BJ (cell line): ENCODE results near the gene ACOXL. TPM values are rescaled to one million over a fixed set of nuclear protein-coding genes. Genes with fewer than 3 reads are reported as not detected.

Experiments used
- CTCF ChIA-PET: fragments of 350-600 bp; formaldehyde crosslinking; extraction: SDS; loops from one replicate; lab custom pipeline; 2021; ENCODE audit warnings: antibody characterized with exemption, inconsistent platforms; lab: Yijun Ruan, JAX
- POLR2A ChIA-PET: fragments of 300-600 bp; sonication (Branson Sonifier 250); formaldehyde crosslinking; extraction: SDS; loops from one replicate; lab custom pipeline; 2021; ENCODE audit warnings: antibody characterized with exemption; lab: Charles Lee
- DNase-seq: peaks from one replicate; pipeline ENCODE4 v3.0.0-alpha.2; 2011; ENCODE audit warnings: low read depth
- H3K27me3 ChIP-seq: 2 replicates; pipeline ENCODE4 v1.6.0; 2011; ENCODE audit warnings: low read length; ENCODE audit not compliant: control insufficient read depth, insufficient read depth
- H3K36me3 ChIP-seq: 2 replicates; pipeline ENCODE4 v1.5.1; 2011; ENCODE audit warnings: low read length; ENCODE audit not compliant: control insufficient read depth, insufficient read depth
- H3K4me3 ChIP-seq: 2 replicates; pipeline ENCODE4 v1.5.1; 2011; ENCODE audit warnings: low read depth, mild to moderate bottlenecking, control low read depth, low read length
- CTCF ChIP-seq: IDR thresholded peaks from 2 replicates; pipeline ENCODE4 v1.5.1; 2011; ENCODE audit warnings: low read depth, mild to moderate bottlenecking, control low read depth, inconsistent platforms, low read length, moderate library complexity; ENCODE audit not compliant: insufficient read depth
- polyA plus RNA-seq: library from polyadenylated mRNA; depleted of rRNA; stranded (reverse); fragments of >200 nt; gene quantifications from 2 replicates; pipeline ENCODE4 v1.2.3, GENCODE V29; 2011

The ACOXL gene
- polyA plus RNA-seq, 1 experiment, result not detected

- no peak for DNase-seq
- ChIA-PET POLR2A (no interaction called here), CTCF (no interaction called here)
- H3K4me3 ChIP-seq, result no peak overlapping the region
- TF ChIP-seq CTCF, result no peak
- H3K36me3 ChIP-seq, result no peaks in the 10 kb centered on the region
- peaks cover 4% of the 10 kb centered on the region; the same call in 1 of the 2 replicates for H3K27me3 ChIP-seq
Observed at GRCh38 chr2:110955045-110955444, 222.7 kb downstream of the ACOXL start.

- POLR2A ChIA-PET, result no interaction called here
- Histone ChIP-seq H3K36me3 (no peaks in the 10 kb centered on the region), H3K27me3 (peaks cover 4% of the 10 kb centered on the region; the same call in 1 of the 2 replicates), H3K4me3 (no peak overlapping the region)
- TF ChIP-seq CTCF, result no peak
- no peak for DNase-seq
- CTCF ChIA-PET, result no interaction called here
Observed at GRCh38 chr2:110955556-110955955, 223.2 kb downstream of the ACOXL start.

- no peak for DNase-seq
- no peak for TF ChIP-seq CTCF
- H3K4me3 ChIP-seq, result no peak overlapping the region
- peaks cover 6% of the 10 kb centered on the region for H3K27me3 ChIP-seq
- ChIA-PET POLR2A (no interaction called here), CTCF (no interaction called here)
- H3K36me3 ChIP-seq, result no peaks in the 10 kb centered on the region
Observed at GRCh38 chr2:110957293-110957692, 224.9 kb downstream of the ACOXL start.

- no peak for DNase-seq
- Histone ChIP-seq H3K36me3 (no peaks in the 10 kb centered on the region), H3K4me3 (no peak overlapping the region), H3K27me3 (peaks cover 6% of the 10 kb centered on the region)
- CTCF ChIA-PET, result no interaction called here
- no peak for TF ChIP-seq CTCF
- POLR2A ChIA-PET, result no interaction called here
Observed at GRCh38 chr2:110958346-110959119, 226.2 kb downstream of the ACOXL start.

- Histone ChIP-seq H3K4me3 (no peak overlapping the region), H3K36me3 (no peaks in the 10 kb centered on the region), H3K27me3 (peaks cover 6% of the 10 kb centered on the region)
- CTCF ChIA-PET, result interaction anchor here (0.6 kb wide), 1 partner anchor 16 kb away, joined by 3 read pairs; no protein-coding TSS in a partner anchor
- POLR2A ChIA-PET, result no interaction called here
- TF ChIP-seq CTCF, result no peak
- no peak for DNase-seq
Observed at GRCh38 chr2:110959198-110959597, 226.8 kb downstream of the ACOXL start.
